Measurements from ENCODE around the gene ZNF416. TPM values are rescaled to one million over a fixed set of nuclear protein-coding genes. Genes with fewer than 3 reads are reported as not detected.

Gene ZNF416
- polyA plus RNA-seq, 2 of the 4 experiments (the other 2 are of a cell fraction) = 3.5 to 4.7 TPM

GRCh38 chr19:57576661-57577060 lies 2.0 kb downstream of the ZNF416 start:
- ChIA-PET CTCF (no interaction called here), POLR2A (no interaction called here)
- no peak for TF ChIP-seq JUNB (IDR thresholded peaks at IDR 0.05)
- TF ChIP-seq, protein P1, sequence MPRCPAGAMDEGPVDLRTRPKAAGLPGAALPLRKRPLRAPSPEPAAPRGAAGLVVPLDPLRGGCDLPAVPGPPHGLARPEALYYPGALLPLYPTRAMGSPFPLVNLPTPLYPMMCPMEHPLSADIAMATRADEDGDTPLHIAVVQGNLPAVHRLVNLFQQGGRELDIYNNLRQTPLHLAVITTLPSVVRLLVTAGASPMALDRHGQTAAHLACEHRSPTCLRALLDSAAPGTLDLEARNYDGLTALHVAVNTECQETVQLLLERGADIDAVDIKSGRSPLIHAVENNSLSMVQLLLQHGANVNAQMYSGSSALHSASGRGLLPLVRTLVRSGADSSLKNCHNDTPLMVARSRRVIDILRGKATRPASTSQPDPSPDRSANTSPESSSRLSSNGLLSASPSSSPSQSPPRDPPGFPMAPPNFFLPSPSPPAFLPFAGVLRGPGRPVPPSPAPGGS (IDR thresholded peaks at IDR 0.05) = no peak
- TF ChIP-seq MAFK (IDR thresholded peaks at IDR 0.05; ENCODE audit: partially characterized antibody) = peak; percentile 85
- peaks cover 96% of the 10 kb centered on the region for H3K9me3 ChIP-seq
- ATAC-seq = no peak
- H3K4me2 ChIP-seq = no peak overlapping the region
- no peaks in the 10 kb centered on the region for H3K4me1 ChIP-seq
- H3K4me3 ChIP-seq = no peak overlapping the region
- no peak for DNase-seq (ENCODE audit: low read depth in 1 of 2, low spot score in 1 of 2)
- FAIRE-seq = no peak
- no peak overlapping the region for H3K27ac ChIP-seq

GRCh38 chr19:57572415-57572947 lies 6.2 kb downstream of the ZNF416 start:
- H3K4me3 ChIP-seq = no peak overlapping the region
- CTCF ChIA-PET = no interaction called here
- H3K27ac ChIP-seq = no peak overlapping the region
- ATAC-seq (no peak), DNase-seq (ENCODE audit: low read depth in 1 of 2, low spot score in 1 of 2) (no peak), FAIRE-seq (no peak)
- POLR2A ChIA-PET = no interaction called here
- no peaks in the 10 kb centered on the region for H3K4me1 ChIP-seq
- H3K4me2 ChIP-seq = no peak overlapping the region
- H3K9me3 ChIP-seq = peaks cover 100% of the 10 kb centered on the region
- TF ChIP-seq EP300 (IDR thresholded peaks at IDR 0.05) (no peak), POLR2A (IDR thresholded peaks at IDR 0.05; ENCODE audit: low read length) (no peak), E2F6 (IDR thresholded peaks at IDR 0.05; ENCODE audit: borderline replicate concordance, low read depth) (no peak), ZFP36 (IDR thresholded peaks at IDR 0.05; ENCODE audit: borderline replicate concordance, partially characterized antibody) (no peak), NR3C1 (IDR thresholded peaks at IDR 0.05) (no peak)
- TF ChIP-seq, protein P2, sequence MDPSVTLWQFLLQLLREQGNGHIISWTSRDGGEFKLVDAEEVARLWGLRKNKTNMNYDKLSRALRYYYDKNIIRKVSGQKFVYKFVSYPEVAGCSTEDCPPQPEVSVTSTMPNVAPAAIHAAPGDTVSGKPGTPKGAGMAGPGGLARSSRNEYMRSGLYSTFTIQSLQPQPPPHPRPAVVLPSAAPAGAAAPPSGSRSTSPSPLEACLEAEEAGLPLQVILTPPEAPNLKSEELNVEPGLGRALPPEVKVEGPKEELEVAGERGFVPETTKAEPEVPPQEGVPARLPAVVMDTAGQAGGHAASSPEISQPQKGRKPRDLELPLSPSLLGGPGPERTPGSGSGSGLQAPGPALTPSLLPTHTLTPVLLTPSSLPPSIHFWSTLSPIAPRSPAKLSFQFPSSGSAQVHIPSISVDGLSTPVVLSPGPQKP (IDR thresholded peaks at IDR 0.05; ENCODE audit: low read depth, low read length) = no peak
- 95% methylated on average over 3 of the region's 3 CpGs for WGBS (ENCODE audit: missing lambda C conversion rate)

GRCh38 chr19:57570707-57571106 lies 8.0 kb downstream of the ZNF416 start:
- no peak for TF ChIP-seq EP300 (IDR thresholded peaks at IDR 0.05)
- no peak for TF ChIP-seq RFX5 (IDR thresholded peaks at IDR 0.05)
- no peak for TF ChIP-seq CEBPB (IDR thresholded peaks at IDR 0.05)
- TF ChIP-seq FOSL2 (IDR thresholded peaks at IDR 0.05) = no peak
- no peak for TF ChIP-seq FOSL2 (CRISPR knock-in tag; IDR thresholded peaks at IDR 0.05)
- TF ChIP-seq HEYL (CRISPR knock-in tag; IDR thresholded peaks at IDR 0.05) = no peak
- no peak for TF ChIP-seq PBX3 (IDR thresholded peaks at IDR 0.05)
- TF ChIP-seq HMGXB4 (CRISPR knock-in tag; IDR thresholded peaks at IDR 0.05; ENCODE audit: borderline replicate concordance) = no peak
- TF ChIP-seq, protein P1 (IDR thresholded peaks at IDR 0.05) = no peak
- no peak for TF ChIP-seq ZNF302 (CRISPR knock-in tag; IDR thresholded peaks at IDR 0.05)
- no peak for TF ChIP-seq ZFP36 (IDR thresholded peaks at IDR 0.05; ENCODE audit: borderline replicate concordance, partially characterized antibody)
- TF ChIP-seq HOXA7 (CRISPR knock-in tag; IDR thresholded peaks at IDR 0.05) = no peak
- CTCF ChIA-PET = no interaction called here
- FAIRE-seq (no peak), DNase-seq (ENCODE audit: low read depth in 1 of 2, low spot score in 1 of 2) (no peak), ATAC-seq (no peak)
- H3K4me2 ChIP-seq = no peak overlapping the region
- no peaks in the 10 kb centered on the region for H3K4me1 ChIP-seq
- H3K4me3 ChIP-seq = no peak overlapping the region
- POLR2A ChIA-PET = no interaction called here
- peaks cover 100% of the 10 kb centered on the region for H3K9me3 ChIP-seq
- no peak overlapping the region for H3K27ac ChIP-seq

All from A549 (cell line).